Neural progenitor cell (in vitro differentiated cells): ENCODE measurements around the gene PPP6R3.

Experiments
- CTCF ChIP-seq: fragments of 200-600 bp; sonication (generic); IDR thresholded peaks from 2 replicates; pipeline ENCODE4 v1.5.1; 2017; ENCODE audit warnings: antibody characterized with exemption, mild to moderate bottlenecking
- EZH2 ChIP-seq: fragments of 200-600 bp; sonication (generic); IDR thresholded peaks from 2 replicates; pipeline ENCODE4 v1.6.1; 2017; ENCODE audit warnings: antibody characterized with exemption, mild to moderate bottlenecking, moderate library complexity
- EZH2phosphoT487 ChIP-seq: fragments of 200-600 bp; sonication (generic); IDR thresholded peaks from 2 replicates; pipeline ENCODE4 v1.6.1; 2017; ENCODE audit warnings: antibody characterized with exemption

DNA sequence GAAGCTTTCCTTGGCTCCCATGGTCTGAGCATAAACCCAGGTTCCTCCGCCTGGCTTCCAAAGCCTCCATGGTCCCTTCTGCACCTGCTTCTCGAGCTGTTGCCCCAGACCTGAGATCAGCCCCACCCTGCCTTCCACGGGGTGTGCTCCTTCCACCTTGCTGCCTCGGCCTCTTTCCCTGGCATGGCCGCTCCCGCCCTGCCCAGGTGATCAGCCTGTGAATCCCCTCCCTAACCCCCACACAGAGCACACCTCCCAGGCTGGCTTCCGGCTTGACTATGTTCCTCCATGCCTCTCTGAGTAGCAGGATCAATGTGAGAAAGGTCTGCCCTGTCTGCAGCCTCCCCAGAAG is 2.7 kb upstream of the PPP6R3 start:
- no peak for TF ChIP-seq EZH2
- no peak for TF ChIP-seq CTCF
- no peak for TF ChIP-seq EZH2phosphoT487
